Measurements from ENCODE around the gene ULBP3.

Gene ULBP3

DNA sequence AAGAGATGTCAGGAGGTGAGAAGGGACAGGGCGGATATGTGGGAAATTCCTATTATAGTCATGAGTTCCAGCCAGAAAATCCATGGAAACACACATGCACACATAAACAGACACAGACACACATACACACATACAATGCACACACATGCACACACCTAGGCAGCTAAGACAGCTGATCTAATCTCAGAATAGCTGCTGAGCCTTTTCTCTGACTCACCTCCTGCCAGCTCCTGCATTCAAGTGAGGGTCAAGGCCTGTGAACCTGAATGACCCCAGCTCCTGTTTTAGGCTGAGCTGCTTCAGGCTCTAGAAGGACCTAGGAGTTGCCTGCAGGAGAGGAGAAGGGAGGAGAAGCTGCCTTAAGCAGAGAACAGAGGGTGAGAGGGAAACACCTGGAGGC, 22.0 kb downstream of the ULBP3 start:
- H3K4me3 ChIP-seq (ENCODE audit: low read depth, low read length), result no peak overlapping the region
- no peak for TF ChIP-seq CTCF (IDR thresholded peaks at IDR 0.05; ENCODE audit: low read depth, low read length, missing control alignments)
- no peak for DNase-seq
- H3K36me3 ChIP-seq (replicated peaks), result no peaks in the 10 kb centered on the region
- in situ Hi-C loops (cut with HindIII; ENCODE audit: low pct_ligation_motif_present, low sequenced_read_pairs), result no loop called here
- H3K27ac ChIP-seq, result no peak overlapping the region
- H3K27me3 ChIP-seq (replicated peaks), result peaks cover 4% of the 10 kb centered on the region

DNA sequence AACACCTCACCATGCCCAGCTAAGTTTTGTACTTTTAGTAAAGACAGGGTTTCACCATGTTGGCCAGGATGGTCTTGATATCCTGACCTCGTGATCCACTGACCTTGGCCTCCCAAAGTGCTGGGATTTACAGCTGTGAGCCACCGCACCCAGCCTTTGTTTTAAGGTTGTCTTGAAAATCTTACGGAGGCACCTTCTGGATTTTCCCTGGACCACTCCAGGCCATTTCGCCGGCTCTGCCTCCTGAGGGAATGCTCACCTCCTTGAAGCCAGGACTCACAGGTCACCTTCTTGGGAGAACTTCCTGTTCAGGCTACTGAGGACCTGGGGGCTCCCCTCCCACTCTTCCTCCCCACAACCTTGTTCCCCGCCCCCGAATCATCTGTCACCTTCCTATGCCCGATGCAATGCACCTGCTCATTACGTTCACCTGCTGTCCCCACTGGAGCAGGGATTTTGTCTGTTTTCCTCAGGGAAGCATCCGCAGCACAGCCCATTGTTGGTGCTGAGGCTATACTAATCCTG, 24.2 kb downstream of the ULBP3 start:
- Histone ChIP-seq H3K27ac (no peak overlapping the region), H3K27me3 (replicated peaks) (peaks cover 7% of the 10 kb centered on the region), H3K36me3 (replicated peaks) (no peaks in the 10 kb centered on the region), H3K4me3 (ENCODE audit: low read depth, low read length) (no peak overlapping the region)
- DNase-seq, result no peak
- in situ Hi-C loops (cut with HindIII; ENCODE audit: low pct_ligation_motif_present, low sequenced_read_pairs), result no loop called here
- no peak for TF ChIP-seq CTCF (IDR thresholded peaks at IDR 0.05; ENCODE audit: low read depth, low read length, missing control alignments)

GRCh38 chr6:150043501-150044412, 25.2 kb downstream of the ULBP3 start:
- Histone ChIP-seq H3K27me3 (replicated peaks) (peaks cover 17% of the 10 kb centered on the region), H3K4me3 (ENCODE audit: low read depth, low read length) (no peak overlapping the region), H3K27ac (no peak overlapping the region), H3K36me3 (replicated peaks) (no peaks in the 10 kb centered on the region)
- TF ChIP-seq CTCF (IDR thresholded peaks at IDR 0.05; ENCODE audit: low read depth, low read length, missing control alignments), result no peak
- in situ Hi-C loops (cut with HindIII; ENCODE audit: low pct_ligation_motif_present, low sequenced_read_pairs), result no loop called here
- no peak for DNase-seq

DNA sequence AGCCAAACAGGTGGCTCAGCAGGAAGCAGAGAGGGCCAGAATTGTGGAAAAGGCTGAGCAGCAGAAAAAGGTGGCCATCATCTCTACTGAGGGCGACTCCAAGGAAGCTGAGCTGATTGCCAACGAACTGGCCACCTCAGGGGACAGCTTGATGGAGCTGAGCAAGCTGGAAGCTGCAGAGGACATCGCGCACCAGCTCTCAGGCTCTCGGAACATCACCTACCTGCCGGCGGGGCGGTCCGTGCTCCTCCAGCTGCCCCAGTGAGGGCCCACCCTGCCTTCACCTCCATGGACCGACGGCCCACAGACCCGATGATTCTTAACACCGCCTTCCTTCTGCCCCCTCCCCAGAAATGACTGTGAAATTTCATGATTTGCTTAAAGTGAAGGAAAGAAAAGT, 25.8 kb downstream of the ULBP3 start:
- Histone ChIP-seq H3K27me3 (replicated peaks) (peaks cover 23% of the 10 kb centered on the region), H3K36me3 (replicated peaks) (no peaks in the 10 kb centered on the region), H3K27ac (no peak overlapping the region), H3K4me3 (ENCODE audit: low read depth, low read length) (no peak overlapping the region)
- no peak for DNase-seq
- in situ Hi-C loops (cut with HindIII; ENCODE audit: low pct_ligation_motif_present, low sequenced_read_pairs), result no loop called here
- no peak for TF ChIP-seq CTCF (IDR thresholded peaks at IDR 0.05; ENCODE audit: low read depth, low read length, missing control alignments)

GRCh38 chr6:150038202-150039062, 30.5 kb downstream of the ULBP3 start:
- DNase-seq, result no peak
- Histone ChIP-seq H3K36me3 (replicated peaks) (no peaks in the 10 kb centered on the region), H3K27me3 (replicated peaks) (peaks cover 56% of the 10 kb centered on the region), H3K4me3 (ENCODE audit: low read depth, low read length) (no peak overlapping the region), H3K27ac (no peak overlapping the region)
- TF ChIP-seq CTCF (IDR thresholded peaks at IDR 0.05; ENCODE audit: low read depth, low read length, missing control alignments), result no peak
- in situ Hi-C loops (cut with HindIII; ENCODE audit: low pct_ligation_motif_present, low sequenced_read_pairs), result no loop called here
